HG02870 (cell line): ENCODE measurements around the gene C1QTNF6.

Experiments used
- ATAC-seq: cut with Tn5 transposase; IDR thresholded peaks from one replicate; pipeline ENCODE4 v1.9.1; 2021; ENCODE audit warnings: mild to moderate bottlenecking, moderate library complexity; ENCODE audit not compliant: unreplicated experiment

Gene C1QTNF6

GRCh38 chr22:37146507-37147180, 41.4 kb downstream of the C1QTNF6 start:
- no peak for ATAC-seq

- no peak for ATAC-seq
Measured at GRCh38 chr22:37146051-37146385, 42.0 kb downstream of the C1QTNF6 start.

GRCh38 chr22:37145180-37146050, 42.6 kb downstream of the C1QTNF6 start:
- ATAC-seq = no peak

GRCh38 chr22:37144180-37144554, 43.9 kb downstream of the C1QTNF6 start:
- no peak for ATAC-seq

GRCh38 chr22:37141971-37142370, 46.1 kb downstream of the C1QTNF6 start:
- ATAC-seq = no peak

GRCh38 chr22:37141476-37141875, 46.6 kb downstream of the C1QTNF6 start:
- no peak for ATAC-seq

- ATAC-seq = no peak
Measured at GRCh38 chr22:37140686-37141323, 47.2 kb downstream of the C1QTNF6 start.

GRCh38 chr22:37139762-37140161, 48.3 kb downstream of the C1QTNF6 start:
- no peak for ATAC-seq

- ATAC-seq = no peak
Measured at GRCh38 chr22:37138849-37139561, 49.0 kb downstream of the C1QTNF6 start.

- ATAC-seq = no peak
Measured at GRCh38 chr22:37137903-37138665, 50.0 kb downstream of the C1QTNF6 start.

- ATAC-seq = no peak
Measured at GRCh38 chr22:37137131-37137530, 50.9 kb downstream of the C1QTNF6 start.

GRCh38 chr22:37135023-37135422, 53.0 kb downstream of the C1QTNF6 start:
- ATAC-seq = no peak

- ATAC-seq = no peak
Measured at GRCh38 chr22:37133304-37134018, 54.6 kb downstream of the C1QTNF6 start.

GRCh38 chr22:37132773-37133172, 55.3 kb downstream of the C1QTNF6 start:
- no peak for ATAC-seq
